HepG2 (cell line): ENCODE results near the gene SLC23A3. TPM values are rescaled to one million over a fixed set of nuclear protein-coding genes. Genes with fewer than 3 reads are reported as not detected.

Experiments
- CBX1 ChIP-seq: IDR thresholded peaks from one replicate; pipeline ENCODE4 v1.6.1; 2016; ENCODE audit warnings: antibody characterized with exemption, low read depth
- DNMT1 ChIP-seq: sonication (generic); formaldehyde crosslinking; IDR thresholded peaks from 2 replicates; pipeline ENCODE4 v1.5.1; 2020; ENCODE audit warnings: mild to moderate bottlenecking, missing genetic modification reagents
- ETV6 ChIP-seq: sonication (generic); formaldehyde crosslinking; conservative IDR thresholded peaks from 2 replicates; pipeline ENCODE4 v1.4.0; 2020; ENCODE audit warnings: missing genetic modification reagents
- FOSL1 ChIP-seq: sonication (generic); formaldehyde crosslinking; IDR thresholded peaks from 2 replicates; pipeline ENCODE4 v1.9.0; 2021; ENCODE audit warnings: missing genetic modification reagents, borderline replicate concordance
- KDM4B ChIP-seq: sonication (generic); formaldehyde crosslinking; IDR thresholded peaks from 2 replicates; pipeline ENCODE4 v1.4.0; 2020; ENCODE audit warnings: missing genetic modification reagents
- KLF6 ChIP-seq: IDR thresholded peaks from 2 replicates; pipeline ENCODE4 v1.8.0; 2016; ENCODE audit warnings: missing biosample characterization, missing genetic modification reagents
- MXD1 ChIP-seq: sonication (generic); formaldehyde crosslinking; IDR thresholded peaks from 2 replicates; pipeline ENCODE4 v1.4.0; 2020; ENCODE audit warnings: mild to moderate bottlenecking, missing genetic modification reagents
- NCOA2 ChIP-seq: sonication (generic); formaldehyde crosslinking; IDR thresholded peaks from 2 replicates; pipeline ENCODE4 v1.8.0; 2022; ENCODE audit warnings: inconsistent platforms
- PAF1 ChIP-seq: IDR thresholded peaks from 2 replicates; pipeline ENCODE4 v1.6.1; 2016; ENCODE audit warnings: missing genetic modification reagents, missing compliant biosample characterization
- SIN3A ChIP-seq: IDR thresholded peaks from 2 replicates; pipeline ENCODE4 v1.6.1; 2011; ENCODE audit warnings: low read depth, mild to moderate bottlenecking, control low read depth, low read length, borderline replicate concordance
- SP2 ChIP-seq: sonication (generic); formaldehyde crosslinking; IDR thresholded peaks from 2 replicates; pipeline ENCODE4 v1.5.1; 2020; ENCODE audit warnings: mild to moderate bottlenecking, missing genetic modification reagents
- TBP ChIP-seq: sonication (generic); formaldehyde crosslinking; IDR thresholded peaks from 2 replicates; pipeline ENCODE4 v1.5.0; 2020; ENCODE audit warnings: missing genetic modification reagents
- TCF7 ChIP-seq: sonication (generic); IDR thresholded peaks from 2 replicates; pipeline ENCODE4 v1.6.1; 2016; ENCODE audit warnings: antibody characterized with exemption, low read depth
- TCF7L2 ChIP-seq: IDR thresholded peaks from 2 replicates; pipeline ENCODE4 v1.6.1; 2011; ENCODE audit warnings: mild to moderate bottlenecking, low read depth, low read length, moderate library complexity
- TEAD2 ChIP-seq: sonication (generic); formaldehyde crosslinking; IDR thresholded peaks from 2 replicates; pipeline ENCODE4 v1.9.0; 2021; ENCODE audit warnings: missing genetic modification reagents
- ZBTB43 ChIP-seq: sonication (generic); formaldehyde crosslinking; conservative IDR thresholded peaks from 2 replicates; pipeline ENCODE4 v1.4.0; 2020; ENCODE audit warnings: missing genetic modification reagents
- ZFP36L2 ChIP-seq: sonication (generic); formaldehyde crosslinking; IDR thresholded peaks from 2 replicates; pipeline ENCODE4 v1.4.0; 2020; ENCODE audit warnings: missing genetic modification reagents
- ZHX2 ChIP-seq, 2 experiments: sonication (generic) in 1 of 2; formaldehyde crosslinking in 1 of 2; IDR thresholded peaks; 2 replicates each; pipeline versions ENCODE4 v1.6.1 to v1.9.0; 2014 to 2022; ENCODE audit warnings: antibody characterized with exemption in 1 of 2, borderline replicate concordance in 1 of 2, inconsistent platforms in 1 of 2, low read depth in 1 of 2, missing genetic modification reagents in 1 of 2
- ZKSCAN1 ChIP-seq: fragments of 150-350 bp; IDR thresholded peaks from 2 replicates; pipeline ENCODE4 v1.6.1; 2014; ENCODE audit warnings: low read length
- ZNF33A ChIP-seq: sonication (generic); formaldehyde crosslinking; IDR thresholded peaks from 2 replicates; pipeline ENCODE4 v1.5.1; 2020; ENCODE audit warnings: missing genetic modification reagents, mild to moderate bottlenecking, moderate library complexity, borderline replicate concordance
- ZNF552 ChIP-seq: sonication (generic); formaldehyde crosslinking; IDR thresholded peaks from 2 replicates; pipeline ENCODE4 v1.9.0; 2022; ENCODE audit warnings: missing genetic modification reagents, mild to moderate bottlenecking, borderline replicate concordance
- ZNF629 ChIP-seq: sonication (generic); formaldehyde crosslinking; conservative IDR thresholded peaks from 2 replicates; pipeline ENCODE4 v1.5.0; 2020; ENCODE audit warnings: missing genetic modification reagents
- ZNF850 ChIP-seq: sonication (generic); formaldehyde crosslinking; conservative IDR thresholded peaks from 2 replicates; pipeline ENCODE4 v1.9.0; 2021; ENCODE audit warnings: mild to moderate bottlenecking, missing genetic modification reagents
- polyA plus RNA-seq, 8 experiments: library from polyadenylated mRNA; depleted of rRNA in 3 of 8; stranded (reverse) in 7 of 8; unstranded in 1 of 8; fragments of >200 nt; fragmentation: Illumina TruSeq in 4 of 8; extraction: Trizol in 4 of 8; gene quantifications; 2 replicates each; pipeline versions ENCODE4 v1.2.1 to v1.2.3, GENCODE V29; 2011 to 2016; ENCODE audit warnings: low read depth in 4 of 8, missing spikeins in 1 of 8, mixed read lengths in 1 of 8; ENCODE audit not compliant: insufficient read depth in 1 of 8
- total RNA-seq, 5 experiments: library from RNA; depleted of rRNA; stranded (reverse); fragments of >200 nt; fragmentation: Illumina TruSeq; extraction: Trizol; gene quantifications; 2 replicates each; pipeline ENCODE4 v1.2.3, GENCODE V29; 2016; ENCODE audit warnings: low read depth in 1 of 5

SLC23A3 gene
- total and polyA plus RNA-seq, 2 of the 13 experiments (the other 11 are each of a cell fraction or from before 2014, with no cell fraction given), result 0.38 to 0.78 TPM

GRCh38 chr2:219116776-219117646 lies 52.8 kb downstream of the SLC23A3 start (continued):
- TF ChIP-seq KDM4B (CRISPR knock-in tag) (no peak), PAF1 (CRISPR knock-in tag) (no peak), TCF7L2 (no peak), ZKSCAN1 (no peak), ZFP36L2 (CRISPR knock-in tag) (no peak), SP2 (no peak), SIN3A (no peak), DNMT1 (CRISPR knock-in tag) (no peak), TCF7 (peak; percentile 37; the same call in 1 of the 2 replicates), ZHX2 (IDR thresholded peaks at IDR 0.05; ENCODE audit: low read depth) (no peak), ZHX2 (CRISPR knock-in tag; IDR thresholded peaks at IDR 0.05; ENCODE audit: borderline replicate concordance) (no peak), ZNF33A (CRISPR knock-in tag) (no peak), ETV6 (CRISPR knock-in tag) (no peak), CBX1 (no peak), MXD1 (no peak), TBP (no peak), TEAD2 (CRISPR knock-in tag) (no peak), NCOA2 (CRISPR knock-in tag) (peak; percentile 83), KLF6 (no peak), ZNF850 (CRISPR knock-in tag) (no peak), ZBTB43 (no peak), FOSL1 (CRISPR knock-in tag) (no peak), ZNF629 (CRISPR knock-in tag) (no peak; the same call in 1 of the 2 replicates), ZNF552 (0 out of 2 replicates have a peak, but pooled peaks have one; percentile 19)
